Measurements from ENCODE around the gene WNK2.
"Not testable (repeated sequence)": the region's sequence is repeated elsewhere in the genome, so short reads cannot be mapped to it uniquely, and the experiment has no call there.

The WNK2 gene

GRCh38 chr9:93315118-93315517, 131.2 kb downstream of the WNK2 start:
- no peak for DNase-seq

GRCh38 chr9:93315960-93316359, 132.0 kb downstream of the WNK2 start:
- no peak for DNase-seq

GRCh38 chr9:93316726-93317494, 133.0 kb downstream of the WNK2 start:
- no peak for DNase-seq

GRCh38 chr9:93317495-93318094, 133.7 kb downstream of the WNK2 start:
- DNase-seq: no peak

GRCh38 chr9:93318480-93318879, 134.5 kb downstream of the WNK2 start:
- DNase-seq: no peak

GRCh38 chr9:93319301-93319991, 135.5 kb downstream of the WNK2 start:
- DNase-seq: no peak

- DNase-seq: no peak
Measured at GRCh38 chr9:93319992-93320500, 136.1 kb downstream of the WNK2 start.

- no peak for DNase-seq
Measured at GRCh38 chr9:93320591-93321219, 136.8 kb downstream of the WNK2 start.

GRCh38 chr9:93321220-93321610, 137.3 kb downstream of the WNK2 start:
- DNase-seq: no peak

GRCh38 chr9:93323446-93323954, 139.6 kb downstream of the WNK2 start:
- not testable (repeated sequence) for DNase-seq

GRCh38 chr9:93324191-93324834, 140.4 kb downstream of the WNK2 start:
- no peak for DNase-seq

GRCh38 chr9:93325307-93326035, 141.5 kb downstream of the WNK2 start:
- DNase-seq: no peak

- no peak for DNase-seq
Measured at GRCh38 chr9:93326056-93326455, 142.1 kb downstream of the WNK2 start.

GRCh38 chr9:93326654-93327053, 142.7 kb downstream of the WNK2 start:
- no peak for DNase-seq

- no peak for DNase-seq
Measured at GRCh38 chr9:93329629-93330280, 145.8 kb downstream of the WNK2 start.

GRCh38 chr9:93332317-93332716, 148.4 kb downstream of the WNK2 start:
- no peak for DNase-seq

GRCh38 chr9:93336720-93337119, 152.8 kb downstream of the WNK2 start:
- no peak for DNase-seq

GRCh38 chr9:93338196-93338595, 154.3 kb downstream of the WNK2 start:
- not testable (repeated sequence) for DNase-seq

- DNase-seq: no peak
Measured at GRCh38 chr9:93340091-93340490, 156.2 kb downstream of the WNK2 start.

- DNase-seq: not testable (repeated sequence)
Measured at GRCh38 chr9:93341820-93342219, 157.9 kb downstream of the WNK2 start.

GRCh38 chr9:93342428-93342827, 158.5 kb downstream of the WNK2 start:
- not testable (repeated sequence) for DNase-seq
